Suprapubic skin (tissue), 3 donors: ENCODE measurements around the gene BRWD1.

Source experiments
- CTCF ChIP-seq, 2 donors: fragments of 200-600 bp in 1 of 2; fragments of 450-650 bp in 1 of 2; sonication (generic) in 1 of 2; IDR thresholded peaks; one replicate each; pipeline ENCODE4 v1.5.1; 2016 to 2019; ENCODE audit warnings: antibody characterized with exemption in 2 of 2, mild to moderate bottlenecking in 1 of 2, moderate library complexity in 1 of 2
- POLR2AphosphoS5 ChIP-seq, 3 donors: sonication (generic); formaldehyde crosslinking; IDR thresholded peaks; one replicate each; pipeline ENCODE4 v1.6.1; 2017; ENCODE audit warnings: antibody characterized with exemption in 3 of 3

GRCh38 chr21:39159342-39160063, 153.9 kb downstream of the BRWD1 start:
- TF ChIP-seq POLR2AphosphoS5 (IDR thresholded peaks at IDR 0.05) (no peak), CTCF (IDR thresholded peaks at IDR 0.05) (no peak)
